AG04450 (cell line): ENCODE results near the gene RAVER1. TPM values are rescaled to one million over a fixed set of nuclear protein-coding genes. Genes with fewer than 3 reads are reported as not detected.

Experiments used
- CTCF ChIA-PET: fragments of 300-600, 350-600 bp; formaldehyde crosslinking; extraction: SDS; loops from one replicate; lab custom pipeline; 2022; ENCODE audit warnings: antibody characterized with exemption, inconsistent platforms; lab: Charles Lee
- POLR2A ChIA-PET: fragments of 350-600 bp; formaldehyde crosslinking; extraction: SDS; loops from one replicate; lab custom pipeline; 2021; ENCODE audit warnings: antibody characterized with exemption, inconsistent platforms; lab: Yijun Ruan, JAX
- DNase-seq: peaks from one replicate; pipeline ENCODE4 v3.0.0-alpha.2; 2011; ENCODE audit warnings: low read depth, low spot score
- H3K27ac ChIP-seq: one replicate; pipeline ENCODE4 v1.5.1; 2012; ENCODE audit warnings: low read depth, low read length, control low read depth
- H3K27me3 ChIP-seq: one replicate; pipeline ENCODE4 v1.6.0; 2012; ENCODE audit warnings: low read length; ENCODE audit not compliant: control insufficient read depth, insufficient read depth
- H3K4me3 ChIP-seq: 2 replicates; pipeline ENCODE4 v1.5.1; 2011; ENCODE audit warnings: mild to moderate bottlenecking, low read depth, low read length, control low read depth
- H3K9me3 ChIP-seq: 2 replicates; pipeline ENCODE4 v1.5.1; 2012; ENCODE audit warnings: low read length; ENCODE audit not compliant: control insufficient read depth, insufficient read depth
- polyA plus RNA-seq: library from polyadenylated mRNA; depleted of rRNA; stranded (reverse); fragments of >200 nt; gene quantifications from 2 replicates; pipeline ENCODE4 v1.2.3, GENCODE V29; 2011
- TF ChIP-seq, protein P1 (sequence below): IDR thresholded peaks from 2 replicates; pipeline ENCODE4 v1.5.1; 2011; ENCODE audit warnings: low read depth, low read length, control low read depth, inconsistent platforms

RAVER1 gene
- polyA plus RNA-seq, 1 experiment = 2.2 TPM

DNA sequence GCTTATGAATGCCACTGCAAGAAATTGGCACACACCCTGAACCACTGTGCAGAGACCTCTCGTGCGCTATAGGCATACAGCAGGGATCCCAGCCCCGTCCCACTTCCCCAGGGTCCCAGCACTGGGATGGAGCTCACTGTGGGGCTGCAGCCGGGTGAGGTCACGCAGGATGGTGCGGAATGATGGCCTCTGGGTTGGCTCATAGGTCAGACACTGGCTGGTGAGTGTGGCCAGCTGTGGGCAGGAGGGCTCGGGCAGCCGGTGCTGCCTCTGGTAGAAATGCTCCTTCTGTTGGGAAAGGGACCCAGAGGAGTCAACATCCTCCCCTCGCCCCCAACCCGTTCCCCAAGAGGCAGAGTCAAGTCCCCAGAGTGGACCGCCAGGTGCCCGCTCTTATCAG lies 23.1 kb upstream of the RAVER1 start:
- H3K4me3 ChIP-seq = no peak overlapping the region
- H3K27ac ChIP-seq = no peak overlapping the region
- ChIA-PET POLR2A (no interaction called here), CTCF (interaction anchor here (0.6 kb wide), 1 partner anchor 83 kb away, joined by 3 read pairs; no protein-coding TSS in a partner anchor)
- no peak for DNase-seq
- no peaks in the 10 kb centered on the region for H3K27me3 ChIP-seq
- TF ChIP-seq, protein P1, sequence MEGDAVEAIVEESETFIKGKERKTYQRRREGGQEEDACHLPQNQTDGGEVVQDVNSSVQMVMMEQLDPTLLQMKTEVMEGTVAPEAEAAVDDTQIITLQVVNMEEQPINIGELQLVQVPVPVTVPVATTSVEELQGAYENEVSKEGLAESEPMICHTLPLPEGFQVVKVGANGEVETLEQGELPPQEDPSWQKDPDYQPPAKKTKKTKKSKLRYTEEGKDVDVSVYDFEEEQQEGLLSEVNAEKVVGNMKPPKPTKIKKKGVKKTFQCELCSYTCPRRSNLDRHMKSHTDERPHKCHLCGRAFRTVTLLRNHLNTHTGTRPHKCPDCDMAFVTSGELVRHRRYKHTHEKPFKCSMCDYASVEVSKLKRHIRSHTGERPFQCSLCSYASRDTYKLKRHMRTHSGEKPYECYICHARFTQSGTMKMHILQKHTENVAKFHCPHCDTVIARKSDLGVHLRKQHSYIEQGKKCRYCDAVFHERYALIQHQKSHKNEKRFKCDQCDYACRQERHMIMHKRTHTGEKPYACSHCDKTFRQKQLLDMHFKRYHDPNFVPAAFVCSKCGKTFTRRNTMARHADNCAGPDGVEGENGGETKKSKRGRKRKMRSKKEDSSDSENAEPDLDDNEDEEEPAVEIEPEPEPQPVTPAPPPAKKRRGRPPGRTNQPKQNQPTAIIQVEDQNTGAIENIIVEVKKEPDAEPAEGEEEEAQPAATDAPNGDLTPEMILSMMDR = no peak
- peaks cover 8% of the 10 kb centered on the region; the same call in 1 of the 2 replicates for H3K9me3 ChIP-seq

DNA sequence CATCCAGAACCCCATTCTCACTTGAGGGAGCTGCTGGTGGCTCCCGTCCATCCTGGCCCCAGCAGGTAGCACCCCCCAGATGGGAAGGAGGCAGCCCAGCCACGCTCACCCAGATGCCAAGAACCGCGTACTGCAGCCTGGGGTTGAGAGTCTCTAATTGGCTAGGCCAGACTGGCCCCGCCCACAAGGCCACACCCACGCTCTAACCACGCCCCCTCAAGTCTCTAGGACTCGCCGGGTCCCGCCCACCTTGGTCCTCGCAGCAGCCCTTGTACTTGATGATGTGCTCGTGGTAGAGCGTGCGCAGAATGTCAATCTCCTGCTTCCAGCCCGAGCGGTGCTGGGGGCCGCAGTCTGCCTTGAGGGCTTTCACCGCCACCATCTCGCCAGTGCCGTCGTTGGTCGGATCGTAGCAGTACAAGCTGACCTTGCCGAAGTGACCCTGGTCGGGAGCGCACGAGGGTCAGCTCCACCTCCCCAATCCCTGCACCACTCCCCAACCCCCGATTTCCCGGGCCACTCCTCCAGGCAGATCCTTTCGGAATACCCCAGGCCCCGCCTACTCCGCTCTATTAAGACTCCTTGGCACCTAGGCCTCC lies 20.6 kb upstream of the RAVER1 start:
- DNase-seq = no peak
- H3K27ac ChIP-seq = no peak overlapping the region
- peaks cover 8% of the 10 kb centered on the region; the same call in 1 of the 2 replicates for H3K9me3 ChIP-seq
- CTCF ChIA-PET = no interaction called here
- TF ChIP-seq, protein P1 = no peak
- H3K4me3 ChIP-seq = no peak overlapping the region
- POLR2A ChIA-PET = no interaction called here
- H3K27me3 ChIP-seq = no peaks in the 10 kb centered on the region

DNA sequence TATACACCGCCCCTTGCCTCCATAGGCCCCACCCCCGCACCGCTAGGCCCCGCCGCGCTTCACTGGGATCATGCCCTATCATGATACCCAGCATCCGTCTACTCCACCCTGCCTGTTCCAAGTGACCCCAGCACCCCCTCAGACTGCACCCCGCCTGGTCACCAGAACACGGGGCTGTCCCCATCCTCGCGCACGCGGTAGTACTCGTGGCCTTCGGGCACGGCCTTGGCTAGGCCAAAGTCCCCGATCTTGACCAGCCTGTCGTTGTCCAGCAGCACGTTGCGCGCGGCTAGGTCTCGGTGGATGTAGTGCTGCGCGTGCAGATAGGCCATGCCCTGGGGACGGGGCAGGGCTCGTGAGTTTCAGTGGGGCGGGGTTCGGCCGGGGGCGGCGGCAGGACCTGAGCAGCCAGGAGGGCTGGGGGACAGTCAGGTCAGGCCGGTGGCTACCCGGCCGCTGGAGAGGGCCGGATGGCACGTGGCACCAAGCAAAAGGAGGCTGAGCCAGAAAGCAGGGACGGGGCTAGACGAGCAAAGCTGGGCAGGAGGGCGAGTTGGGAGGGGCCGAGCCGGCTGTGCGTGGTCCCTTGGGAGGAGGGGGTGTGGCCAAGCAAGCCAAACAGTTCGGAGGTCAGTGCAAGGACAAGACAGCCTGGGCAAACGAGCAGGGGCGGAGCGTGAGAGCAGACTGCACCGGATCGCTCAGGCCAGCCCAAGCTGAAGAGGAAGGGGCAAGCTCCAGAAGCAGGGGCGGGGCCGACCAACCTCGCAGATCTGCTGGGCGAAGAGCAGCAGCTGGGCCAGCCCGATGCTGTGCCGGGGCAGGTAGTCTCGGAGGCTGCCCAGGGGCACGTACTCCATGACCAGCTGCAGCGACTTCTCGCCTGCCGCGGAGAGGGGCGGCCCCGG lies 19.7 kb upstream of the RAVER1 start:
- Histone ChIP-seq H3K4me3 (no peak overlapping the region), H3K27me3 (no peaks in the 10 kb centered on the region), H3K9me3 (peaks cover 8% of the 10 kb centered on the region; the same call in 1 of the 2 replicates), H3K27ac (no peak overlapping the region)
- ChIA-PET POLR2A (no interaction called here), CTCF (no interaction called here)
- TF ChIP-seq, protein P1 = no peak
- DNase-seq = no peak

DNA sequence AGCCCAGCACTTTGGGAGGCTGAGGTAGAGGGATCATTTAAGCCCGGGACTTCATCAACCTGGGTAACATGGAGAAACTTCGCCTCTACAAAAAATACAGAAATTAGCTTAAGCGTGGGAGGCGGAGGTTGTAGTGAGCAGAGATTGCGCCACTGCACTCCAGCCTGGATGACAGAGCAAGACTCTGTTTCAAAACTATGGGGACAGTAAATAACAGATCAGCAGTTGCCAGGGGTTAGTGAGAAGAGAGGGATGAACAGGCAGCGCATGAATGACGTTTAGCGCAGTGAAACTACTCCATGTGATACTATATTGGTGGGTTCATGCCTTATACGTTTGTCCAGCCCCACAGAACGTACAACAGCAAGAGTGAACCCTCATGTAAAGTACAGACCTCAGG lies 13.2 kb upstream of the RAVER1 start:
- Histone ChIP-seq H3K4me3 (no peak overlapping the region), H3K27me3 (no peaks in the 10 kb centered on the region), H3K27ac (no peak overlapping the region), H3K9me3 (no peaks in the 10 kb centered on the region)
- ChIA-PET CTCF (no interaction called here), POLR2A (no interaction called here)
- no peak for DNase-seq
- TF ChIP-seq, protein P1 = no peak

DNA sequence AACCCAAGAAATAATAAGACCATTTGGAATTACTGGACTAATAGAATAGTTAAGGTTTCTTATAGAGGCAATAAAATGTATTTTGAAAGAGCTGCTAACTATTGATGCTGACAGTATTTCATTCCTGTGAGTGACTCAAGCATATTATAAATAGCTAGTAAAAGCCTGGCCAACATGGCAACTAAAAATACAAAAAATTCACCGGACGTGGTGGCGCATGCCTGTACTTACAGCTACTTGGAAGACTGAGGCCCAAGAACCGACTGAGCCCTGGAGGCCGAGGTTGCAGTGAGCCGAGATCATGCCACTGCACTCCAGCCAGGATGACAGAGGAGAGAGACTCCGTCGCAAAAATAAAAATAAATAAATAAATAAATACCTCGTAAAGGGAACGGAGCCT lies 11.5 kb upstream of the RAVER1 start:
- H3K27me3 ChIP-seq = no peaks in the 10 kb centered on the region
- no peaks in the 10 kb centered on the region for H3K9me3 ChIP-seq
- H3K4me3 ChIP-seq = no peak overlapping the region
- POLR2A ChIA-PET = interaction anchor here (0.6 kb wide), 1 partner anchor 386 kb away, joined by 5 read pairs; no protein-coding TSS in a partner anchor
- TF ChIP-seq, protein P1 = no peak
- no peak for DNase-seq
- no peak overlapping the region for H3K27ac ChIP-seq
- CTCF ChIA-PET = interaction anchor here (0.5 to 1.3 kb wide), 4 partner anchors 37 to 86 kb away, joined by 4 to 5 read pairs (median 4); no protein-coding TSS in a partner anchor
